Measurements from ENCODE around the gene IL6ST.
A peak's percentile ranks its signal among the peaks of the same experiment; 100 is the strongest.
"Not testable (repeated sequence)": the region's sequence is repeated elsewhere in the genome, so short reads cannot be mapped to it uniquely, and the experiment has no call there.

IL6ST gene

GRCh38 chr5:55994495-55994997 lies at the start of gene IL6ST:
Gene IL6ST (minus strand): TSS chr5:55994963. CDS start chr5:55976278, 18,685 bp downstream.
- H3K4me3 ChIP-seq (ENCODE audit: low read depth, low read length), result peak within 1 kb of the TSS; percentile 45

GRCh38 chr5:56039985-56040384 lies 45.2 kb upstream of the IL6ST start:
- no peak overlapping the region for H3K4me3 ChIP-seq (ENCODE audit: low read depth, low read length)

- H3K4me3 ChIP-seq (ENCODE audit: low read depth, low read length), result not testable (repeated sequence)
These were observed 43.4 kb upstream of the IL6ST start for GRCh38 chr5:56038206-56038605.

GRCh38 chr5:56037531-56038010 lies 42.8 kb upstream of the IL6ST start:
- H3K4me3 ChIP-seq (ENCODE audit: low read depth, low read length), result no peak overlapping the region

GRCh38 chr5:56035394-56035793 lies 40.6 kb upstream of the IL6ST start:
- H3K4me3 ChIP-seq (ENCODE audit: low read depth, low read length), result not testable (repeated sequence)

GRCh38 chr5:56029871-56030630 lies 35.3 kb upstream of the IL6ST start:
- not testable (repeated sequence) for H3K4me3 ChIP-seq (ENCODE audit: low read depth, low read length)

- H3K4me3 ChIP-seq (ENCODE audit: low read depth, low read length), result no peak overlapping the region
These were observed 34.7 kb upstream of the IL6ST start for GRCh38 chr5:56029457-56029856.

- H3K4me3 ChIP-seq (ENCODE audit: low read depth, low read length), result no peak overlapping the region
These were observed 33.9 kb upstream of the IL6ST start for GRCh38 chr5:56028708-56029107.

- no peak overlapping the region for H3K4me3 ChIP-seq (ENCODE audit: low read depth, low read length)
These were observed 32.1 kb upstream of the IL6ST start for GRCh38 chr5:56026863-56027300.

- no peak overlapping the region for H3K4me3 ChIP-seq (ENCODE audit: low read depth, low read length)
These were observed 30.6 kb upstream of the IL6ST start for GRCh38 chr5:56025151-56025885.

GRCh38 chr5:56024810-56025150 lies 30.0 kb upstream of the IL6ST start:
- no peak overlapping the region for H3K4me3 ChIP-seq (ENCODE audit: low read depth, low read length)

GRCh38 chr5:56023296-56023695 lies 28.5 kb upstream of the IL6ST start:
- H3K4me3 ChIP-seq (ENCODE audit: low read depth, low read length), result no peak overlapping the region

GRCh38 chr5:56019306-56020272 lies 24.8 kb upstream of the IL6ST start:
- H3K4me3 ChIP-seq (ENCODE audit: low read depth, low read length), result no peak overlapping the region

GRCh38 chr5:56018832-56019231 lies 24.1 kb upstream of the IL6ST start:
- no peak overlapping the region for H3K4me3 ChIP-seq (ENCODE audit: low read depth, low read length)

GRCh38 chr5:56014701-56015100 lies 19.9 kb upstream of the IL6ST start:
- not testable (repeated sequence) for H3K4me3 ChIP-seq (ENCODE audit: low read depth, low read length)

- not testable (repeated sequence) for H3K4me3 ChIP-seq (ENCODE audit: low read depth, low read length)
These were observed 19.2 kb upstream of the IL6ST start for GRCh38 chr5:56013939-56014338.

GRCh38 chr5:56012281-56012963 lies 17.7 kb upstream of the IL6ST start:
- H3K4me3 ChIP-seq (ENCODE audit: low read depth, low read length), result no peak overlapping the region

- H3K4me3 ChIP-seq (ENCODE audit: low read depth, low read length), result no peak overlapping the region
These were observed 17.1 kb upstream of the IL6ST start for GRCh38 chr5:56011835-56012234.

- no peak overlapping the region for H3K4me3 ChIP-seq (ENCODE audit: low read depth, low read length)
These were observed 15.7 kb upstream of the IL6ST start for GRCh38 chr5:56010431-56010830.

- H3K4me3 ChIP-seq (ENCODE audit: low read depth, low read length), result no peak overlapping the region
These were observed 11.8 kb upstream of the IL6ST start for GRCh38 chr5:56006600-56006999.
